Trophoblast cell (in vitro differentiated cells and primary cell): Measurements from ENCODE around the gene SRL.
"Not testable (repeated sequence)": the region's sequence is repeated elsewhere in the genome, so short reads cannot be mapped to it uniquely, and the experiment has no call there.

ENCODE experiments used
- DNase-seq, 2 donors: peaks; one replicate each; pipeline ENCODE4 v3.0.0-alpha.2; 2016
- H2AFZ ChIP-seq: 2 replicates; pipeline ENCODE4 v1.6.1; 2013; ENCODE audit warnings: low read length, moderate library complexity, mild to moderate bottlenecking; ENCODE audit not compliant: insufficient read depth, poor library complexity
- H2AK5ac ChIP-seq: 2 replicates; pipeline ENCODE4 v1.6.1; 2013; ENCODE audit warnings: mild to moderate bottlenecking, low read length
- H2BK120ac ChIP-seq: 2 replicates; pipeline ENCODE4 v1.6.1; 2013; ENCODE audit warnings: low read length, mild to moderate bottlenecking, moderate library complexity; ENCODE audit not compliant: insufficient read depth, poor library complexity
- H2BK12ac ChIP-seq: 2 replicates; pipeline ENCODE4 v1.6.1; 2013; ENCODE audit warnings: mild to moderate bottlenecking, low read length, moderate library complexity
- H2BK5ac ChIP-seq: 2 replicates; pipeline ENCODE4 v1.6.1; 2013; ENCODE audit warnings: low read length, low read depth, moderate library complexity, mild to moderate bottlenecking; ENCODE audit not compliant: poor library complexity
- H3K14ac ChIP-seq: 2 replicates; pipeline ENCODE4 v1.6.1; 2013; ENCODE audit warnings: mild to moderate bottlenecking, low read length
- H3K18ac ChIP-seq: 2 replicates; pipeline ENCODE4 v1.6.1; 2013; ENCODE audit warnings: mild to moderate bottlenecking, low read length
- H3K23ac ChIP-seq: 2 replicates; pipeline ENCODE4 v1.6.1; 2013; ENCODE audit warnings: low read length
- H3K27ac ChIP-seq: 2 replicates; pipeline ENCODE4 v1.5.1; 2013; ENCODE audit warnings: low read depth, mild to moderate bottlenecking, inconsistent platforms, low read length, moderate library complexity
- H3K27me3 ChIP-seq: 2 replicates; pipeline ENCODE4 v1.6.1; 2013; ENCODE audit warnings: inconsistent platforms, mild to moderate bottlenecking, low read length, moderate library complexity; ENCODE audit not compliant: insufficient read depth
- H3K36me3 ChIP-seq, 2 experiments: 1 replicate in 1 of 2; 2 replicates in 1 of 2; pipeline ENCODE4 v1.6.1; 2013; ENCODE audit warnings: low read length in 2 of 2, mild to moderate bottlenecking in 2 of 2, moderate library complexity in 1 of 2; ENCODE audit not compliant: insufficient read depth in 2 of 2, control insufficient read depth in 1 of 2
- H3K4ac ChIP-seq: 2 replicates; pipeline ENCODE4 v1.6.1; 2013; ENCODE audit warnings: low read depth, mild to moderate bottlenecking, low read length, moderate library complexity
- H3K4me1 ChIP-seq, 2 experiments: 1 replicate in 1 of 2; 2 replicates in 1 of 2; pipeline ENCODE4 v1.6.1; 2013; ENCODE audit warnings: low read length in 2 of 2, mild to moderate bottlenecking in 2 of 2, moderate library complexity in 1 of 2; ENCODE audit not compliant: insufficient read depth in 2 of 2, control insufficient read depth in 1 of 2
- H3K4me2 ChIP-seq: 2 replicates; pipeline ENCODE4 v1.6.1; 2013; ENCODE audit warnings: inconsistent platforms, mild to moderate bottlenecking, low read length, moderate library complexity
- H3K4me3 ChIP-seq: 2 replicates; pipeline ENCODE4 v1.5.1; 2013; ENCODE audit warnings: mild to moderate bottlenecking, low read depth, low read length, inconsistent platforms
- H3K79me1 ChIP-seq: one replicate; pipeline ENCODE4 v1.6.1; 2013; ENCODE audit warnings: low read length
- H3K79me2 ChIP-seq: 2 replicates; pipeline ENCODE4 v1.6.1; 2013; ENCODE audit warnings: low read length, mild to moderate bottlenecking; ENCODE audit not compliant: control insufficient read depth, insufficient read depth, poor library complexity
- H3K9ac ChIP-seq: 2 replicates; pipeline ENCODE4 v1.6.1; 2013; ENCODE audit warnings: mild to moderate bottlenecking, low read length
- H3K9me3 ChIP-seq: 2 replicates; pipeline ENCODE4 v1.6.1; 2013; ENCODE audit warnings: low read depth, mild to moderate bottlenecking, control low read depth, inconsistent platforms, low read length; ENCODE audit not compliant: insufficient read depth
- H4K12ac ChIP-seq: 2 replicates; pipeline ENCODE4 v1.6.1; 2013; ENCODE audit warnings: low read depth, mild to moderate bottlenecking, low read length, moderate library complexity
- H4K8ac ChIP-seq: 2 replicates; pipeline ENCODE4 v1.6.1; 2013; ENCODE audit warnings: low read depth, mild to moderate bottlenecking, low read length, moderate library complexity
- H4K91ac ChIP-seq: one replicate; pipeline ENCODE4 v1.6.1; 2013; ENCODE audit warnings: low read depth, mild to moderate bottlenecking, low read length, moderate library complexity
- WGBS: extraction: QIAGEN DNeasy Blood & Tissue Kit; methylation state at CpG from one replicate; pipeline ENCODE4 v1.1.7; 2013; ENCODE audit warnings: missing lambda C conversion rate; ENCODE audit not compliant: insufficient read length, insufficient coverage; ENCODE audit errors: extremely low coverage; 5-methylcytosine and 5-hydroxymethylcytosine counted together

The SRL gene

GRCh38 chr16:4153364-4153763, 88.5 kb downstream of the SRL start:
- H3K4me3 ChIP-seq, H4K91ac ChIP-seq, H2BK12ac ChIP-seq, H2BK120ac ChIP-seq, H3K23ac ChIP-seq, H3K18ac ChIP-seq, H3K4ac ChIP-seq, H3K36me3 ChIP-seq, DNase-seq, H4K8ac ChIP-seq, H3K79me1 ChIP-seq, H4K12ac ChIP-seq, H2AFZ ChIP-seq, H3K4me1 ChIP-seq, H3K27ac ChIP-seq, H3K4me2 ChIP-seq, H3K9ac ChIP-seq, H2AK5ac ChIP-seq, H3K27me3 ChIP-seq, H3K79me2 ChIP-seq, H2BK5ac ChIP-seq, H3K14ac ChIP-seq, H3K9me3 ChIP-seq: not testable (repeated sequence)
- WGBS, result no CpG with 5 or more reads among the region's 13 CpGs

GRCh38 chr16:4152267-4152666, 89.6 kb downstream of the SRL start:
- H4K8ac ChIP-seq, result no peak overlapping the region
- H3K9me3 ChIP-seq, result no peaks in the 10 kb centered on the region
- H3K27ac ChIP-seq, result no peak overlapping the region
- H3K18ac ChIP-seq, result no peak overlapping the region
- no peak overlapping the region for H3K14ac ChIP-seq
- no peak overlapping the region for H2BK12ac ChIP-seq
- H3K23ac ChIP-seq, result no peak overlapping the region
- DNase-seq, result no peak
- H2BK120ac ChIP-seq, result no peak overlapping the region
- no peaks in the 10 kb centered on the region for H3K79me1 ChIP-seq
- H3K27me3 ChIP-seq, result no peaks in the 10 kb centered on the region
- H3K4me2 ChIP-seq, result no peak overlapping the region
- no CpG with 5 or more reads among the region's 5 CpGs for WGBS
- H4K91ac ChIP-seq, result no peak overlapping the region
- no peaks in the 10 kb centered on the region for H3K36me3 ChIP-seq
- no peak overlapping the region for H2BK5ac ChIP-seq
- H3K4me3 ChIP-seq, result no peak overlapping the region
- H2AFZ ChIP-seq, result no peak overlapping the region
- no peak overlapping the region for H3K4ac ChIP-seq
- no peak overlapping the region for H2AK5ac ChIP-seq
- no peaks in the 10 kb centered on the region for H3K79me2 ChIP-seq
- H4K12ac ChIP-seq, result no peak overlapping the region
- H3K9ac ChIP-seq, result no peak overlapping the region
- H3K4me1 ChIP-seq, result no peaks in the 10 kb centered on the region

GRCh38 chr16:4147236-4147635, 94.6 kb downstream of the SRL start:
- no peak overlapping the region for H3K27ac ChIP-seq
- H4K12ac ChIP-seq, result no peak overlapping the region
- H3K4me2 ChIP-seq, result no peak overlapping the region
- H3K4ac ChIP-seq, result no peak overlapping the region
- H3K4me1 ChIP-seq, result no peaks in the 10 kb centered on the region
- H3K9ac ChIP-seq, result no peak overlapping the region
- no peaks in the 10 kb centered on the region for H3K36me3 ChIP-seq
- H3K79me1 ChIP-seq, result no peaks in the 10 kb centered on the region
- no peak overlapping the region for H3K4me3 ChIP-seq
- no peak overlapping the region for H3K14ac ChIP-seq
- H3K27me3 ChIP-seq, result no peaks in the 10 kb centered on the region
- H2AK5ac ChIP-seq, result no peak overlapping the region
- H2BK120ac ChIP-seq, result no peak overlapping the region
- H2BK12ac ChIP-seq, result no peak overlapping the region
- H3K79me2 ChIP-seq, result no peaks in the 10 kb centered on the region
- WGBS, result no CpG with 5 or more reads among the region's 10 CpGs
- no peak overlapping the region for H4K8ac ChIP-seq
- no peak overlapping the region for H3K23ac ChIP-seq
- H4K91ac ChIP-seq, result no peak overlapping the region
- no peaks in the 10 kb centered on the region for H3K9me3 ChIP-seq
- H2AFZ ChIP-seq, result no peak overlapping the region
- H3K18ac ChIP-seq, result no peak overlapping the region
- no peak for DNase-seq
- H2BK5ac ChIP-seq, result no peak overlapping the region

- H3K23ac ChIP-seq, result no peak overlapping the region
- no peak overlapping the region for H3K9ac ChIP-seq
- H2BK12ac ChIP-seq, result no peak overlapping the region
- DNase-seq, result no peak
- no peak overlapping the region for H2BK5ac ChIP-seq
- no peak overlapping the region for H2AFZ ChIP-seq
- no peak overlapping the region for H4K91ac ChIP-seq
- no peak overlapping the region for H3K4ac ChIP-seq
- no peak overlapping the region for H3K18ac ChIP-seq
- H3K79me2 ChIP-seq, result no peaks in the 10 kb centered on the region
- H3K79me1 ChIP-seq, result peaks cover 3% of the 10 kb centered on the region
- WGBS, result no CpG with 5 or more reads among the region's 5 CpGs
- no peak overlapping the region for H3K14ac ChIP-seq
- no peaks in the 10 kb centered on the region for H3K9me3 ChIP-seq
- no peak overlapping the region for H3K4me3 ChIP-seq
- H3K36me3 ChIP-seq, result no peaks in the 10 kb centered on the region
- H3K27ac ChIP-seq, result no peak overlapping the region
- H3K4me2 ChIP-seq, result no peak overlapping the region
- H3K27me3 ChIP-seq, result no peaks in the 10 kb centered on the region
- H4K12ac ChIP-seq, result no peak overlapping the region
- H2BK120ac ChIP-seq, result no peak overlapping the region
- H4K8ac ChIP-seq, result no peak overlapping the region
- no peak overlapping the region for H2AK5ac ChIP-seq
- H3K4me1 ChIP-seq, result no peaks in the 10 kb centered on the region
These were observed 99.6 kb downstream of the SRL start for GRCh38 chr16:4142268-4142667.
